ENCODE results near the gene DDR2.

The DDR2 gene

DNA sequence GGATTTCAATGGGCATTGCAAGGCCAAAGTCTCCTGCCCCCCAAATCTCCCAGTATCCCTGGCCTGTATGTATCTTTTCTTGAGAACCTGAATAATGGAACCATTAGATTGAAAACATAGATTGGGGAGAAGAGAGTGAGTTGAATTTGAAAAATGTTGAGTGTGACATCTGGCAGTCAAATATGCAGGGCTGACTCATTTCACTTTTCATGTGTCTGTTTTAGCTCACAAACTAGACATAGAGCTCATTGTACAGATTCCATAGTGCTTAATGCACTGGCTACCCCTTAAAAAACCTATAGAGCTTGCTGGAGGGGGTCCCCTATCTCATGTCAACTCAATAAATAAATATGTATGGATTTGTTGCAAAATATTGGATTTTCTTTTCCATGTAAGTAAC lies 30.8 kb downstream of the DDR2 start:
- no peak for DNase-seq
- H3K27me3 ChIP-seq = no peaks in the 10 kb centered on the region
- no peak overlapping the region for H3K27ac ChIP-seq
- intact Hi-C loops (cut with DNase I; ENCODE audit: low total_unique reads) = no loop called here
- no peak overlapping the region for H3K4me3 ChIP-seq
- peaks cover 0 to 11% (median 5%) of the 10 kb centered on the region in 4 donors for H3K4me1 ChIP-seq
- no peaks in the 10 kb centered on the region for H3K9me3 ChIP-seq
- TF ChIP-seq, protein P1, sequence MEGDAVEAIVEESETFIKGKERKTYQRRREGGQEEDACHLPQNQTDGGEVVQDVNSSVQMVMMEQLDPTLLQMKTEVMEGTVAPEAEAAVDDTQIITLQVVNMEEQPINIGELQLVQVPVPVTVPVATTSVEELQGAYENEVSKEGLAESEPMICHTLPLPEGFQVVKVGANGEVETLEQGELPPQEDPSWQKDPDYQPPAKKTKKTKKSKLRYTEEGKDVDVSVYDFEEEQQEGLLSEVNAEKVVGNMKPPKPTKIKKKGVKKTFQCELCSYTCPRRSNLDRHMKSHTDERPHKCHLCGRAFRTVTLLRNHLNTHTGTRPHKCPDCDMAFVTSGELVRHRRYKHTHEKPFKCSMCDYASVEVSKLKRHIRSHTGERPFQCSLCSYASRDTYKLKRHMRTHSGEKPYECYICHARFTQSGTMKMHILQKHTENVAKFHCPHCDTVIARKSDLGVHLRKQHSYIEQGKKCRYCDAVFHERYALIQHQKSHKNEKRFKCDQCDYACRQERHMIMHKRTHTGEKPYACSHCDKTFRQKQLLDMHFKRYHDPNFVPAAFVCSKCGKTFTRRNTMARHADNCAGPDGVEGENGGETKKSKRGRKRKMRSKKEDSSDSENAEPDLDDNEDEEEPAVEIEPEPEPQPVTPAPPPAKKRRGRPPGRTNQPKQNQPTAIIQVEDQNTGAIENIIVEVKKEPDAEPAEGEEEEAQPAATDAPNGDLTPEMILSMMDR (IDR thresholded peaks at IDR 0.05) = no peak
- peaks cover 0 to 8% (median 5%) of the 10 kb centered on the region in 3 donors for H3K36me3 ChIP-seq

DNA sequence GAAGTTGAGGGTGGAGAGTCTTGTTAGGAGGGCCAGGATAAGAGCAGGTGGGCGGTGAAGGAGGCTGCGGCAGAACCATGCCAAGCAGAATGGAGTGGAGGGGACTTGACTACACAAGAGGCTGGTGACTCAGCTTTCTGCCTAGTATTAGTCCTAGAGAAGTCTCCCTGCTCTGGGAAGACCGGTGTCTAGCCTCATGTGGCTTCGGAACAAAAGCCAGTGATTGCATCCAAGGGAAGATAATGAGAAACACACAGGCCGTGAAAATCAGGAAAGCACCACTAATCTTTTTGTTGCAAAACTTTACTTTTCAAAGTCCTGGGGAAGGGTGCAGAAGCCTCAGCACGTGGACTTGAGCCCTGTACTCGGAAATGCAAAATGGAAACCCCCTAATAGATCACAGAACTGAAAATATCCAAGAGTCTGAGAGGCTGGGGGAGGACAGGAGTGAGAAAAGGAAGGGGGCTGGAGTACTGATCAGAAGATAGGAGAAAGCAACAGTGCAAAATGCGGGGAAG lies 31.4 kb downstream of the DDR2 start:
- H3K36me3 ChIP-seq = peaks cover 0 to 7% (median 5%) of the 10 kb centered on the region in 3 donors
- TF ChIP-seq, protein P1 (IDR thresholded peaks at IDR 0.05) = no peak
- DNase-seq = peak in 1 of 2 donors; percentile 55
- H3K9me3 ChIP-seq = no peaks in the 10 kb centered on the region
- peaks cover 0 to 11% (median 5%) of the 10 kb centered on the region in 4 donors for H3K4me1 ChIP-seq
- H3K4me3 ChIP-seq = no peak overlapping the region
- no peaks in the 10 kb centered on the region for H3K27me3 ChIP-seq
- no peak overlapping the region for H3K27ac ChIP-seq
- intact Hi-C loops (cut with DNase I; ENCODE audit: low total_unique reads) = no loop called here

DNA sequence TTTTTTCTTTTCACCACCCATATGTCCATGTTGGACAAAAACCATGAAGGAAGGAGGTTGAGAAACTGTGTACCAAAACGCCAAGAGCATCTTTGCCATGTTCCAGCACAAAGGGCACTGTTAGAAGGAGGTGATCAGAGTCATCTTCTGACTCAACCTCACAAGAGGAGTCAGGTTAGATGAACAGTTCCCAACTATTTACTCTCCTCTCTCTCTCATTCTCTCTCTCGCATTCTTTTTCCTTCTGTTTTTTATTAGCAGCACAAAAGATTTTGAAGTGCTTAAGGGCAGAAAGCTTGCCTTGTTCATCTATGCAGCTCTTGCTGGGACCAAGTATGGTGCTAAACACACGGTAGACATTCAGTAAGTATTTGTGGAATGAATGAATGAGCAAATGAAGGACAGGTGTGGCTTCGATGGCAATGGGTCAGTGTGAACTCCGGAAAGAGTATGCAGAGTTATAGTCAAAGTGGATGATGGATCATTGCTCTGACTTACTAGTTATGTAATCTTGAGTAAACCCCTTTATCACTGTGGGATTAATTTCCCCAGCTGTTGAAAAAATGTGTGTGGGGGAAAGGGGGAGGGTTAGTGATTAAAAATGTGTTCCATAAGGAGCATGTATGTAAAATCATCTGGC lies 33.9 kb downstream of the DDR2 start:
- intact Hi-C loops (cut with DNase I; ENCODE audit: low total_unique reads) = no loop called here
- TF ChIP-seq, protein P1 (IDR thresholded peaks at IDR 0.05) = no peak
- H3K4me3 ChIP-seq = no peak overlapping the region
- no peaks in the 10 kb centered on the region for H3K9me3 ChIP-seq
- DNase-seq = no peak
- no peak overlapping the region for H3K27ac ChIP-seq
- no peaks in the 10 kb centered on the region for H3K36me3 ChIP-seq
- H3K27me3 ChIP-seq = no peaks in the 10 kb centered on the region
- peaks cover 0 to 23% (median 9%) of the 10 kb centered on the region in 4 donors for H3K4me1 ChIP-seq

DNA sequence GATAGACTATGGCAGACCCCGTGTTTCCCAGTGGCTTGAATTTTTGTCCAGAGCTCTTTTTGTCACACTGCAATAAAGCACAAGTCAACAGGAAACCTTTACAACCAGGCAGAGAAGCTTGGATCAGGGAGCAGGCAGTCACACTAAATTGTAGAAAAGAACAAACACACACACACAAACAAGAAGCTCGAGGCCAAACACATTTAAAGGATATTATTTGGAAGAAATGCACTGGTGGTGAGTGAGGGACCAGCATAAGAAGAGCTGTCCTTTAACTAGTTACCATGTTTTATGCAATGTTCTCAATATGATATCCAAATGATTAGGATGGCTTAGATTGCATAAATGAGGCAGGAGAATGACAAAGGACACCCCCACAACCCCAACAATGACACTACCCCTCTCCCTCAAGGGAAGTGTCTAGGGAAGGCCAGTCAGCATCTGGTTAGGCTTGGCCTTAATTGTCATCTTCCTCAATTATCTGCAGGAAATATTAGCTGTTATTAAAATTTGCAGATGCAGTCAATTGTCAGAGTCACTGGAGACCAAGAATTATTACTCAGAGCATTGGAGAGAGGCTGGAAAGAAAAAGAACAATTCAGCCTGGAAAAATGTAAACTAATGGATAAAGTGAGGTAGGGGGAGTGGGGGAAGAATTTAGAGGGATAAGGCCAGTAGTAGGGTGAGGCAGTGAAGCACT lies 35.3 kb downstream of the DDR2 start:
- peaks cover 0 to 36% (median 13%) of the 10 kb centered on the region in 4 donors for H3K4me1 ChIP-seq
- no peak for DNase-seq

DNA sequence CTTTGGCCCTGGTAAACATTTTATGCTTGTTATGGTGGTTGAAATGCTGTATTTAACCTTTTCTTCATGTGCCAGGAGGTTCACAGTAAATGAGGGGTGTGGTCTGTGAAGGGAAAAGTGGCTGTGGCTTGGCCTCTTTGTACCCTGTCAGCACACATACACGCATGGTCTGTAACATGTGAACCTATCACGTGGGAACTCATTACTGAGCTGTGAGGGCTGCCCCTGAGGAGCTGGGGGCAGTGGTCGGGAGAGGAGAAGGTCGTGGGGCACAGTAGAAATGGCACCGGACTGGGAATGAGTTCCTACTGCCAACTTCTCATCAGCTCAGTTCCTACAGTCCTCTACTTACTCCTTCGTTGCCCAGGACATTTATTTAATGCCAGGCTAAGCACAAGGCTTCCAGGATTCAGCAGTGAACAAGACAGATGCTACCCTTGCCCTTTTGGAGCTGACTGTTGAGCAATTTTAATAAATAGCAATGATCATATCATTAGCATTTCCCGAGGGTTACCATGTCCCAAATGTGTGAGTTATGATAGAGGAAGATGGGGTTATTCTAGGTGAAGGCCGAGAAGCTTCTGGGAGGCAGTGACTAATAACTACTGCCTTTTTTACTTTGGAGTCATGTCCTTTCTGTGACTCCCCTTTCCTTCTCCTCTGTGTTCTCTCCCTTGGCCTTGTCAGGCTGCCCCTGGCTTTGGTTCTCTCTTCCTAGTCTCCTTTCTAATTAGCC lies 38.8 kb downstream of the DDR2 start:
- Histone ChIP-seq H3K4me1 (peaks cover 0 to 52% (median 13%) of the 10 kb centered on the region in 4 donors), H3K4me3 (no peak overlapping the region), H3K9me3 (no peaks in the 10 kb centered on the region), H3K27me3 (no peaks in the 10 kb centered on the region), H3K27ac (peak overlapping the region; percentile 62 to 63), H3K36me3 (no peaks in the 10 kb centered on the region)
- TF ChIP-seq, protein P1 (IDR thresholded peaks at IDR 0.05) = no peak
- intact Hi-C loops (cut with DNase I; ENCODE audit: low total_unique reads) = no loop called here
- peak in 1 of 2 donors; percentile 50 for DNase-seq

More for the DNA sequence above, 35.3 kb downstream of the DDR2 start:
- no peak overlapping the region for H3K4me3 ChIP-seq
- H3K36me3 ChIP-seq = no peaks in the 10 kb centered on the region
- TF ChIP-seq, protein P1 (IDR thresholded peaks at IDR 0.05) = no peak
- H3K27me3 ChIP-seq = no peaks in the 10 kb centered on the region
- intact Hi-C loops (cut with DNase I; ENCODE audit: low total_unique reads) = no loop called here
- H3K27ac ChIP-seq = no peak overlapping the region
- H3K9me3 ChIP-seq = no peaks in the 10 kb centered on the region
